Osteocyte (in vitro differentiated cells): Measurements from ENCODE around the gene MYO18B. TPM values are rescaled to one million over a fixed set of nuclear protein-coding genes. Genes with fewer than 3 reads are reported as not detected.

Experiments used
- DNase-seq: peaks from one replicate; pipeline ENCODE4 v3.0.0; 2021; ENCODE audit warnings: mixed read lengths; ENCODE audit not compliant: unreplicated experiment; ENCODE audit errors: extremely low spot score
- H3K27ac Mint-ChIP-seq: one replicate; pipeline ENCODE4 v1.8.0; 2021; ENCODE audit warnings: mild to moderate bottlenecking, mixed read lengths; ENCODE audit not compliant: unreplicated experiment
- H3K27me3 Mint-ChIP-seq: one replicate; pipeline ENCODE4 v1.8.0; 2021; ENCODE audit warnings: mixed read lengths; ENCODE audit not compliant: unreplicated experiment
- H3K36me3 Mint-ChIP-seq: one replicate; pipeline ENCODE4 v1.8.0; 2021; ENCODE audit warnings: mixed read lengths; ENCODE audit not compliant: unreplicated experiment
- H3K4me1 Mint-ChIP-seq: one replicate; pipeline ENCODE4 v1.8.0; 2021; ENCODE audit warnings: mixed read lengths; ENCODE audit not compliant: unreplicated experiment
- H3K4me3 Mint-ChIP-seq: one replicate; pipeline ENCODE4 v1.8.0; 2021; ENCODE audit warnings: mild to moderate bottlenecking, moderate library complexity, mixed read lengths; ENCODE audit not compliant: unreplicated experiment
- H3K9me3 Mint-ChIP-seq: one replicate; pipeline ENCODE4 v1.8.0; 2021; ENCODE audit warnings: mixed read lengths; ENCODE audit not compliant: unreplicated experiment
- total RNA-seq: library from RNA; stranded (reverse); gene quantifications from 2 replicates; pipeline ENCODE4 v1.2.1, GENCODE V29; 2021
- TF ChIP-seq, protein P1 (sequence below): fragments of 200-600 bp; sonication (generic); IDR thresholded peaks from 2 replicates; pipeline ENCODE4 v1.5.0; 2021; ENCODE audit warnings: antibody characterized with exemption, mild to moderate bottlenecking, moderate library complexity

Gene MYO18B
- total RNA-seq, 1 donor from 2014 or later: not detected

DNA sequence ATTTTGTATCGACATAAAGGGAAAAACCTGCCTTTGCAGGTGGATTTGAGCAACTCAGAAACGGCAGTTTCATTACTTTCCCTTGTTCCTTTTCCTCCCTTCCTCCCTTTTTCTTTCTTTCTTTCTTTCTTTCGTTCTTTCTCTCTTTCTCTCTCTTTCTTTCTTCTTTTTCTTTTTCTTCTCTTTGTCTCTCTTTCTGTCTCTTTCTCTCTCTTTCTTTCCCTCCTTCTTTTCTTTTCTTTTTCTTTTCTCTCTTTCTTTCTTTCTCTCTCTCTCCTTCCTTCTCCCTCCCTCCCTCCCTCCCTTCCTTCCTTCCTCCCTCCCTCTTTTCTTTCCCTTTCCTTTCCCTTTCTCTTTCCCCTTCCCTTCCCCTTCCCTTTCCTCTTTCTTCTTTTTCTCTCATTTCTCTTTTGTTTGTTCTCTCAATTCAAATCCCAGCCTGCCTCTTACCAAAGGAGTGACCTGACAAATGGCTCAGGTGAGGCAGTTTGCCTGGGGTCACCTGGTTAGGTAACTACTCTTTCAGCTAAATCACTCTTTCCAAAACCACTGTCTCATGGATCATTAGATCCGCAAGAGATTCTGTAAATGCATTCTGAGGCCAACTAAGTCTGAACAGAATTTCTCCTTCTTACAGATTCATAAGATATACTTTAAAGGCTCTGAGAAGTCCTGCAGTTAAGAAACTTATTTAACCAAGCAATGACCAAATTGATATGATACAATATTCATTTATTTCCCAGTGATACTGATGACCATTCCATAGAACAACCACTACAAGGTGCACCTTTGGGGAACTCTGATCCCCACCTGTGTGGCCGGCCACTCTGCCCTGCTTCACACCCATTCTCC lies 75.3 kb downstream of the MYO18B start:
- H3K4me3 Mint-ChIP-seq: no peak overlapping the region
- TF ChIP-seq, protein P1, sequence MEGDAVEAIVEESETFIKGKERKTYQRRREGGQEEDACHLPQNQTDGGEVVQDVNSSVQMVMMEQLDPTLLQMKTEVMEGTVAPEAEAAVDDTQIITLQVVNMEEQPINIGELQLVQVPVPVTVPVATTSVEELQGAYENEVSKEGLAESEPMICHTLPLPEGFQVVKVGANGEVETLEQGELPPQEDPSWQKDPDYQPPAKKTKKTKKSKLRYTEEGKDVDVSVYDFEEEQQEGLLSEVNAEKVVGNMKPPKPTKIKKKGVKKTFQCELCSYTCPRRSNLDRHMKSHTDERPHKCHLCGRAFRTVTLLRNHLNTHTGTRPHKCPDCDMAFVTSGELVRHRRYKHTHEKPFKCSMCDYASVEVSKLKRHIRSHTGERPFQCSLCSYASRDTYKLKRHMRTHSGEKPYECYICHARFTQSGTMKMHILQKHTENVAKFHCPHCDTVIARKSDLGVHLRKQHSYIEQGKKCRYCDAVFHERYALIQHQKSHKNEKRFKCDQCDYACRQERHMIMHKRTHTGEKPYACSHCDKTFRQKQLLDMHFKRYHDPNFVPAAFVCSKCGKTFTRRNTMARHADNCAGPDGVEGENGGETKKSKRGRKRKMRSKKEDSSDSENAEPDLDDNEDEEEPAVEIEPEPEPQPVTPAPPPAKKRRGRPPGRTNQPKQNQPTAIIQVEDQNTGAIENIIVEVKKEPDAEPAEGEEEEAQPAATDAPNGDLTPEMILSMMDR: no peak
- no peaks in the 10 kb centered on the region for H3K36me3 Mint-ChIP-seq
- peaks cover 2% of the 10 kb centered on the region for H3K27me3 Mint-ChIP-seq
- DNase-seq: no peak
- H3K27ac Mint-ChIP-seq: no peak overlapping the region
- H3K9me3 Mint-ChIP-seq: peaks cover 9% of the 10 kb centered on the region
- H3K4me1 Mint-ChIP-seq: no peaks in the 10 kb centered on the region

DNA sequence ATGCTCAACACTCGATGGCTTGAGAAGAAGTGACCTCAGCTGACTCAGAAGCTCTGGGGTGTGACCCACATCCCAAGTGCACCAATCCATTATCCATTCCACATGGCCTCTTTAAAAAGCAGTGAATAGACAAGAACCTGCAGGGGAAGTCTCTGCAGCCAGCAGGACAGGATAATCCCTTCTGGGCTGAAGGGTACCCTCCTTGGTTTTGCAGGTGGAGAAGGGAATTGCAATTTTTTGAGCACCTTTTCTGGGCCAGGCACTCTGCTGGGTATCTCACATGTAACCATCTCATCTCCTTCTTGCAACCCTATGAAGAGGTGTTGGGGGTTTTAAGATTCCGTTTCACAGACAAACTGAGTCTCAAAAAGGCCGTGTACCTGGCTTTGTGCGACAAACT lies 76.6 kb downstream of the MYO18B start:
- H3K4me3 Mint-ChIP-seq: no peak overlapping the region
- peaks cover 2% of the 10 kb centered on the region for H3K27me3 Mint-ChIP-seq
- TF ChIP-seq, protein P1: no peak
- no peak for DNase-seq
- no peaks in the 10 kb centered on the region for H3K4me1 Mint-ChIP-seq
- no peak overlapping the region for H3K27ac Mint-ChIP-seq
- H3K9me3 Mint-ChIP-seq: peaks cover 11% of the 10 kb centered on the region
- H3K36me3 Mint-ChIP-seq: no peaks in the 10 kb centered on the region

DNA sequence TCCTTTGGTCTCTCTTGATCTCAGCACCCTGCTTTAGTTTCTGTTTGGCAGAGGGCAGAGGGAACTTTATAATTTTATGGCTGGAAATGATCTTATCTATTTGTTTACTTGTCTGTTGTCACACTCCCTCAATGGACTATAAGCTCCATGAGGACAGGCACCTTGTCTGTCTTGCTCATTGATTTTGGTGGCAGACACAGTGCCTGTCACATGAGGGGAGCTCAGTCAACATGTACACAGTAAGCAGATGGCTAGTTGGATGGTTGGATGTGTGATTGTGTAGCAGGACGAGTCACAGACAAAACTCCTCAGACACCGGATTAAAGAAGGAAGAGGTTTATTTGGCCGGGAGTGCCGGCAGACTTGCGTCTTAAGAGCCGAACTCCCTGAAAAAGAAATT lies 80.4 kb downstream of the MYO18B start:
- TF ChIP-seq, protein P1: no peak
- no peak overlapping the region for H3K27ac Mint-ChIP-seq

DNA sequence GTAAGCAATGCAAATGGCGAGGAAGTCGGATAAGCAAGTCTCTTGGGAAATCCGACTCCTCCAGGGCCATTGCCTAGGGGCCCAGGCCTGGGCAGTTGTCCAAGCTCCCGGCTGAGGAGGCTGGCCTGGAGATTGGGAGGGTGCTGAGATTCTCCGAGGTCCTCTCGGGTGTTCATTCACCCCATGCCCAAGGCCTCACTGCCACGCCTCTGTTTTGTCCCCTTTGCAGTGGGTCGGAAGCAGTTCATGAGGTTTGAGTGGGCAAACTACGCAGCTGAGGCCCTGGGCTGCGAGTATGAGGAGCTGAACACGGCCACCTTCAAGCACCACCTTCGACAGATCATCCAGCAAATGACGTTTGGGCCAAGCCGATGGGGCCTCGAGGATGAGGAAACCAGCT lies 81.3 kb downstream of the MYO18B start:
- no peak overlapping the region for H3K4me3 Mint-ChIP-seq
- peaks cover 11% of the 10 kb centered on the region for H3K9me3 Mint-ChIP-seq
- no peak for DNase-seq
- no peak overlapping the region for H3K27ac Mint-ChIP-seq
- H3K36me3 Mint-ChIP-seq: no peaks in the 10 kb centered on the region
- H3K4me1 Mint-ChIP-seq: no peaks in the 10 kb centered on the region
- H3K27me3 Mint-ChIP-seq: peaks cover 2% of the 10 kb centered on the region
- TF ChIP-seq, protein P1: no peak

More for the DNA sequence above, 80.4 kb downstream of the MYO18B start:
- H3K4me1 Mint-ChIP-seq: no peaks in the 10 kb centered on the region
- peaks cover 2% of the 10 kb centered on the region for H3K27me3 Mint-ChIP-seq
- DNase-seq: no peak
- peaks cover 11% of the 10 kb centered on the region for H3K9me3 Mint-ChIP-seq
- no peaks in the 10 kb centered on the region for H3K36me3 Mint-ChIP-seq
- H3K4me3 Mint-ChIP-seq: no peak overlapping the region

DNA sequence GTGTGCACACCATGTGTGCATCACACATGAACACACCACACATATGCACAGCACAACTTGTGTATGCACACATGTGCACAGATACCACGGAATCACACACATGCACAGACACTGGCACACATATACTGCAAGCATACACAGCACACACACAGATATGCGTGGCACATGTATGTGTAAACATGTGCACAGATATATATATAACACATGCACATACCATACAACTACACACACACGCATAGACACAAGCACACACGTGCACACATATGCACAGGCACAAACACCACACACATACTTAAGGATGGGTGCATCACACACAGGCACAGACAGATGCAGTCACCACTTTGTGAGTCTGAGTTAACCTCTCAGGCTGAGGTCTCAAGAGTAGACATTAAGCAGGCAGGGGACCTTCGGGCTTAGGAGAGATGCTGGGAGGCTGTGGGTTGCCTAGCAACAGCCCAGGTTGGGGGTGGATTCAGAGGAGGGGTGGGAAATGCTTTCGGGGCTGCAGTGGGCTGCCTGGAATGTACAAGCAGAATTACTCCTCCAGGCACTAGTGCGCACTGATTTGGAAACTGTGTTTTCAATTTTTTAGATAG lies 82.9 kb downstream of the MYO18B start:
- DNase-seq: no peak
- Mint-ChIP-seq H3K27ac (no peak overlapping the region), H3K4me1 (no peaks in the 10 kb centered on the region), H3K36me3 (no peaks in the 10 kb centered on the region), H3K4me3 (no peak overlapping the region), H3K9me3 (peaks cover 11% of the 10 kb centered on the region), H3K27me3 (peaks cover 2% of the 10 kb centered on the region)
- TF ChIP-seq, protein P1: no peak
